Measurements from ENCODE around the gene HSPA14. TPM values are rescaled to one million over a fixed set of nuclear protein-coding genes. Genes with fewer than 3 reads are reported as not detected.

The HSPA14 gene
- 9.7 and 10.6 TPM in 2 replicates for total RNA-seq

DNA sequence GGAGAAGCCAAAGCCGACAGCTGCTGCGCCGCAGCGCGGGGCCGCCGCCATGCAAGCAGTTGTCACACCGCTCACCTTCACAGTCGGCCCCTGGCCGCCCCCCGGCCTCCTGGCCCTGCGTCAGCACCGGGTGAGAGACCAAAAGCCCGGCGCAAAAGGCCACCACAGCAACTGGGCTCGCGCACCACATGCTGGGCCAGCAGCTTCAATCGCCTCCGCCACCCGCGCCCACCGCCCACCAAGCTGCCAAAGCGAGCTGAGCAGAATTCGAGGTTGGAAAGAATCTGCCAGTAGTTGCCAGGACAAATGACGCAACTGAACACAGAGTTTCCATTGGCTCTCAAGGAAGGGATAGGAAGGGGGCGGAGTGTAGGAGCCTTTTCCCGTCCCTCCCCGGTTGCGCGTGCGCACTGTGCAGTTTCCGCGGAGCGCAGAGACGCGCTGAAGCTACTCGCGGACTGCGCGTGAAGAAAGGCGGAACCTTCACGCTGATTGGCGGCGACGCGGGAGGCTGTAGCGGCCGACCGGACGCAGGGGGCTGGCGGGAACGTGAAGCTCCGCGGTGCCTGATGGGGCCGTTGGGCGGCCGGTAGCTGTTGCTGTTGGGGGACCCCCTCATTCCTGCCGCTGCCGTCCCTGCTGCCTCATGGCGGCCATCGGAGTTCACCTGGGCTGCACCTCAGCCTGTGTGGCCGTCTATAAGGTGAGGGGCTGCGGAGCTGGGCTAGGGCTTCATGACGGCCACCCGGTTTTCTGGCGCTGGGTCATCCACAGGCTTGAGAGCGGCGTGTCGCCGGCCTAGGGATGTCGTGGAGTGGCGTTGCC lies at the start of gene HSPA14, which contains the start of the genes CDNF and MSANTD7:
TSS of gene HSPA14 (plus strand) at position 550 of the 825 bp plus-strand sequence. CDS start at position 647, 97 bp downstream.
TSS of gene CDNF (minus strand) at position 281 of the 825 bp plus-strand sequence. CDS start at position 190, 91 bp downstream.
TSS of gene MSANTD7 (plus strand) at position 550 of the 825 bp plus-strand sequence. CDS start 3,979 bp downstream, outside the sequence.
- Histone ChIP-seq H3K27me3 (ENCODE audit: control insufficient read depth, insufficient read depth, low read length) (no peaks in the 10 kb centered on the region), H3K4me3 (ENCODE audit: low read depth, low read length) (peak within 1 kb of the TSS; percentile 91), H3K36me3 (ENCODE audit: control insufficient read depth, insufficient read depth, low read length) (no peaks in the 10 kb centered on the region)
- DNase-seq (ENCODE audit: low read depth), result peak; percentile 95
- TF ChIP-seq, protein P1, sequence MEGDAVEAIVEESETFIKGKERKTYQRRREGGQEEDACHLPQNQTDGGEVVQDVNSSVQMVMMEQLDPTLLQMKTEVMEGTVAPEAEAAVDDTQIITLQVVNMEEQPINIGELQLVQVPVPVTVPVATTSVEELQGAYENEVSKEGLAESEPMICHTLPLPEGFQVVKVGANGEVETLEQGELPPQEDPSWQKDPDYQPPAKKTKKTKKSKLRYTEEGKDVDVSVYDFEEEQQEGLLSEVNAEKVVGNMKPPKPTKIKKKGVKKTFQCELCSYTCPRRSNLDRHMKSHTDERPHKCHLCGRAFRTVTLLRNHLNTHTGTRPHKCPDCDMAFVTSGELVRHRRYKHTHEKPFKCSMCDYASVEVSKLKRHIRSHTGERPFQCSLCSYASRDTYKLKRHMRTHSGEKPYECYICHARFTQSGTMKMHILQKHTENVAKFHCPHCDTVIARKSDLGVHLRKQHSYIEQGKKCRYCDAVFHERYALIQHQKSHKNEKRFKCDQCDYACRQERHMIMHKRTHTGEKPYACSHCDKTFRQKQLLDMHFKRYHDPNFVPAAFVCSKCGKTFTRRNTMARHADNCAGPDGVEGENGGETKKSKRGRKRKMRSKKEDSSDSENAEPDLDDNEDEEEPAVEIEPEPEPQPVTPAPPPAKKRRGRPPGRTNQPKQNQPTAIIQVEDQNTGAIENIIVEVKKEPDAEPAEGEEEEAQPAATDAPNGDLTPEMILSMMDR (IDR thresholded peaks at IDR 0.05; ENCODE audit: insufficient read depth, low read length, poor library complexity, severe bottlenecking), result no peak

- Histone ChIP-seq H3K36me3 (ENCODE audit: control insufficient read depth, insufficient read depth, low read length) (no peaks in the 10 kb centered on the region), H3K27me3 (ENCODE audit: control insufficient read depth, insufficient read depth, low read length) (no peaks in the 10 kb centered on the region), H3K4me3 (ENCODE audit: low read depth, low read length) (no peak overlapping the region)
- TF ChIP-seq, protein P1 (IDR thresholded peaks at IDR 0.05; ENCODE audit: insufficient read depth, low read length, poor library complexity, severe bottlenecking), result no peak
- no peak for DNase-seq (ENCODE audit: low read depth)
Observed at GRCh38 chr10:14798636-14799035, 39.5 kb upstream of the HSPA14 start.

GRCh38 chr10:14800397-14800796 lies 37.7 kb upstream of the HSPA14 start:
- no peak overlapping the region for H3K4me3 ChIP-seq (ENCODE audit: low read depth, low read length)
- no peak for DNase-seq (ENCODE audit: low read depth)
- H3K36me3 ChIP-seq (ENCODE audit: control insufficient read depth, insufficient read depth, low read length), result no peaks in the 10 kb centered on the region
- TF ChIP-seq, protein P1 (IDR thresholded peaks at IDR 0.05; ENCODE audit: insufficient read depth, low read length, poor library complexity, severe bottlenecking), result no peak
- H3K27me3 ChIP-seq (ENCODE audit: control insufficient read depth, insufficient read depth, low read length), result no peaks in the 10 kb centered on the region

- no peak overlapping the region for H3K4me3 ChIP-seq (ENCODE audit: low read depth, low read length)
- H3K27me3 ChIP-seq (ENCODE audit: control insufficient read depth, insufficient read depth, low read length), result no peaks in the 10 kb centered on the region
- no peaks in the 10 kb centered on the region for H3K36me3 ChIP-seq (ENCODE audit: control insufficient read depth, insufficient read depth, low read length)
- DNase-seq (ENCODE audit: low read depth), result no peak
- TF ChIP-seq, protein P1 (IDR thresholded peaks at IDR 0.05; ENCODE audit: insufficient read depth, low read length, poor library complexity, severe bottlenecking), result peak; percentile 19
Observed at GRCh38 chr10:14801723-14802122, 36.4 kb upstream of the HSPA14 start.

GRCh38 chr10:14803827-14804226 lies 34.3 kb upstream of the HSPA14 start:
- no peak for DNase-seq (ENCODE audit: low read depth)
- H3K4me3 ChIP-seq (ENCODE audit: low read depth, low read length), result no peak overlapping the region
- H3K36me3 ChIP-seq (ENCODE audit: control insufficient read depth, insufficient read depth, low read length), result no peaks in the 10 kb centered on the region
- TF ChIP-seq, protein P1 (IDR thresholded peaks at IDR 0.05; ENCODE audit: insufficient read depth, low read length, poor library complexity, severe bottlenecking), result no peak
- H3K27me3 ChIP-seq (ENCODE audit: control insufficient read depth, insufficient read depth, low read length), result no peaks in the 10 kb centered on the region
